Psoas muscle (tissue), 8 donors: ENCODE data around the gene EHD2. TPM values are rescaled to one million over a fixed set of nuclear protein-coding genes. Genes with fewer than 3 reads are reported as not detected.
A peak's percentile ranks its signal among the peaks of the same experiment; 100 is the strongest.

Experiments
- ATAC-seq, 4 donors: fragments of 200-7000 bp; cut with Tn5 transposase; one replicate each; pipeline ENCODE4 v1.9.1; 2020; ENCODE audit warnings: moderate library complexity in 3 of 4, mild to moderate bottlenecking in 2 of 4
- DNase-seq, 2 donors: peaks; one replicate each; pipeline ENCODE4 v3.0.0-alpha.2; 2020
- H3K27ac ChIP-seq: fragments of 200-600 bp; one replicate; pipeline ENCODE4 v1.8.0; 2022
- H3K27me3 ChIP-seq, 3 donors: fragments of 200-600 bp in 1 of 3; one replicate each; pipeline versions ENCODE4 v1.6.1 to v1.8.0; 2013 to 2022; ENCODE audit warnings: low read length in 2 of 3, mild to moderate bottlenecking in 2 of 3, moderate library complexity in 1 of 3; ENCODE audit not compliant: insufficient read depth in 3 of 3
- H3K36me3 ChIP-seq, 2 donors: fragments of 200-600 bp in 1 of 2; one replicate each; pipeline versions ENCODE4 v1.6.1 to v1.8.0; 2013 to 2022; ENCODE audit warnings: low read depth in 1 of 2, mild to moderate bottlenecking in 1 of 2, moderate library complexity in 1 of 2; ENCODE audit not compliant: insufficient read depth in 1 of 2
- H3K4me1 ChIP-seq: fragments of 200-600 bp; one replicate; pipeline ENCODE4 v1.8.0; 2022
- H3K4me3 ChIP-seq: fragments of 200-600 bp; one replicate; pipeline ENCODE4 v1.8.0; 2022; ENCODE audit warnings: mild to moderate bottlenecking
- H3K9me3 ChIP-seq: fragments of 200-600 bp; one replicate; pipeline ENCODE4 v1.8.0; 2022
- WGBS, 3 donors: extraction: QIAGEN DNeasy Blood & Tissue Kit; methylation state at CpG; one replicate each; pipeline versions ENCODE4 v1.1.6 to v1.1.7; 2013; 5-methylcytosine and 5-hydroxymethylcytosine counted together
- intact Hi-C, 2 donors: fragments of 100-400 bp; cut with DNase I; formaldehyde crosslinking; loops; one replicate each; pipeline versions ENCODE4 v1.11.0 to v1.14.2; 2022
- polyA plus RNA-seq, 3 donors: library from polyadenylated mRNA; stranded (reverse); fragments of 200-250 nt; gene quantifications; one replicate each; pipeline ENCODE4 v1.2.3, GENCODE V29; 2013
- total RNA-seq, 4 donors: library from RNA; stranded (reverse); fragmentation: NEBNext Ultra II Directional in 2 of 4; extraction: Animal tissue kit (Norgen Biotek cat#: 25700) in 2 of 4; gene quantifications; one replicate each; pipeline versions ENCODE4 v1.2.1 to v1.2.4, GENCODE V29; 2021 to 2023
- TF ChIP-seq, protein P1 (sequence below): fragments of 200-600 bp; IDR thresholded peaks from one replicate; pipeline ENCODE4 v1.8.0; 2022; ENCODE audit warnings: antibody characterized with exemption
- donor health status: healthy with polysubstance abuse.
- donor health status: DM: no; HTN: no; CAD: no; lungs with moderate emphysema.
- donor health status: Bipolar disorder and iron deficiency.
- donor health status: healthy.
- donor health status: DM: yes; HTN: yes; CAD: no.
- donor health status: DM: no; HTN: no; CAD: no.
- donor health status: DM: no; HTN: no; CAD: no.
- donor health status: DM: yes; HTN: yes; CAD: no.

EHD2 gene
- total and polyA plus RNA-seq, 7 donors, result 14.7 to 46.3 (median 27.8) TPM

DNA sequence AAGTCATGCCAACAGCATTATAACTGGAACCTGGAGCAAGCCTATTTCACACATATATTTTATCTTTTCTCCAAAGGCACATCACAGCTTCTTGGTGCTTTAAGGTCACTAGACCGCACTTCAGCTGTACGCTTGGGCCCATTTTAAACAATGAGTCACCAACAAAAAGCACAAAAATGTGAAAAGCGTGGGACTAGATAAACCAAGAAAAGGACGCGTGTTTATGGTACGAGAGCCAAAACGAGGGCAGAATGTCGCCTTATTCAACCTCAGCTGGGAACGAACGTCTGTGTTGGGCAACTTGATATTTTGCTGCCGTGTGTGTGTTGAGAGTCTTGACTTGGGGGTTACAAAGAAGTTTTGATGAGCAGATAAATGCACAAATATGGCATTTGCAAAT, 9.2 kb upstream of the EHD2 start:
- no peaks in the 10 kb centered on the region for H3K9me3 ChIP-seq
- no peaks in the 10 kb centered on the region for H3K4me1 ChIP-seq
- no peak for DNase-seq
- intact Hi-C loops, result loop anchor here in 1 of 2 donors (10.0 kb wide), 1 partner anchor 189 kb away; the partner anchor contains the start of gene NAPA
- no peaks in the 10 kb centered on the region for H3K27me3 ChIP-seq
- TF ChIP-seq, protein P1, sequence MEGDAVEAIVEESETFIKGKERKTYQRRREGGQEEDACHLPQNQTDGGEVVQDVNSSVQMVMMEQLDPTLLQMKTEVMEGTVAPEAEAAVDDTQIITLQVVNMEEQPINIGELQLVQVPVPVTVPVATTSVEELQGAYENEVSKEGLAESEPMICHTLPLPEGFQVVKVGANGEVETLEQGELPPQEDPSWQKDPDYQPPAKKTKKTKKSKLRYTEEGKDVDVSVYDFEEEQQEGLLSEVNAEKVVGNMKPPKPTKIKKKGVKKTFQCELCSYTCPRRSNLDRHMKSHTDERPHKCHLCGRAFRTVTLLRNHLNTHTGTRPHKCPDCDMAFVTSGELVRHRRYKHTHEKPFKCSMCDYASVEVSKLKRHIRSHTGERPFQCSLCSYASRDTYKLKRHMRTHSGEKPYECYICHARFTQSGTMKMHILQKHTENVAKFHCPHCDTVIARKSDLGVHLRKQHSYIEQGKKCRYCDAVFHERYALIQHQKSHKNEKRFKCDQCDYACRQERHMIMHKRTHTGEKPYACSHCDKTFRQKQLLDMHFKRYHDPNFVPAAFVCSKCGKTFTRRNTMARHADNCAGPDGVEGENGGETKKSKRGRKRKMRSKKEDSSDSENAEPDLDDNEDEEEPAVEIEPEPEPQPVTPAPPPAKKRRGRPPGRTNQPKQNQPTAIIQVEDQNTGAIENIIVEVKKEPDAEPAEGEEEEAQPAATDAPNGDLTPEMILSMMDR, result no peak
- H3K27ac ChIP-seq, result no peak overlapping the region
- H3K4me3 ChIP-seq, result no peak overlapping the region
- peaks cover 0 to 52% of the 10 kb centered on the region in 2 donors for H3K36me3 ChIP-seq
- WGBS, 3 donors, result 88 to 90% (median 88%) methylated on average over 11 of the region's 11 CpGs
- no peak for ATAC-seq

DNA sequence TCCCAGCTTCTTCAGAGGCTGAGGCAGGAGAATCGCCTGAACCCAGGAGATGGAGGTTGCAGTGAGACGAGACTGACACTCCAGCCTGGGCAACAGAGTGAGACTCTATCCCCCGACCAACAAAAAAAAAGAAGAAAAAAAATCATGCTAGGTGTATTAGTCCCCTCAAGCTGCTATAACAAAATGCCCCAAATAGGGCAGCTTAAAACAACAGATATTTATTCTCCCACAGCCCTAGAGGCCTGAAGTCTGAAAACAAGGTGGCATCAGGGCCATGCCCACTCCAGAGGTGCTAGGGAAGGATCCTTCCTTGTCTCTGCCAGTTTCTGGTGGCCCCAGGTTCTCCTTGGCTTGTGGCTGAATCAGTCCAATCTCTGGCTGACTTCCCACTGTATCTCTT, 8.6 kb upstream of the EHD2 start:
- intact Hi-C loops, result loop anchor here in 1 of 2 donors (10.0 kb wide), 1 partner anchor 190 kb away; the partner anchor contains the start of gene NAPA
- TF ChIP-seq, protein P1, result no peak
- WGBS, 3 donors, result 90 to 96% (median 90%) methylated on average over 3 of the region's 3 CpGs
- Histone ChIP-seq H3K4me3 (no peak overlapping the region), H3K4me1 (no peaks in the 10 kb centered on the region), H3K36me3 (peaks cover 0 to 46% of the 10 kb centered on the region in 2 donors), H3K27ac (no peak overlapping the region), H3K9me3 (no peaks in the 10 kb centered on the region), H3K27me3 (no peaks in the 10 kb centered on the region)
- no peak for DNase-seq
- no peak for ATAC-seq

DNA sequence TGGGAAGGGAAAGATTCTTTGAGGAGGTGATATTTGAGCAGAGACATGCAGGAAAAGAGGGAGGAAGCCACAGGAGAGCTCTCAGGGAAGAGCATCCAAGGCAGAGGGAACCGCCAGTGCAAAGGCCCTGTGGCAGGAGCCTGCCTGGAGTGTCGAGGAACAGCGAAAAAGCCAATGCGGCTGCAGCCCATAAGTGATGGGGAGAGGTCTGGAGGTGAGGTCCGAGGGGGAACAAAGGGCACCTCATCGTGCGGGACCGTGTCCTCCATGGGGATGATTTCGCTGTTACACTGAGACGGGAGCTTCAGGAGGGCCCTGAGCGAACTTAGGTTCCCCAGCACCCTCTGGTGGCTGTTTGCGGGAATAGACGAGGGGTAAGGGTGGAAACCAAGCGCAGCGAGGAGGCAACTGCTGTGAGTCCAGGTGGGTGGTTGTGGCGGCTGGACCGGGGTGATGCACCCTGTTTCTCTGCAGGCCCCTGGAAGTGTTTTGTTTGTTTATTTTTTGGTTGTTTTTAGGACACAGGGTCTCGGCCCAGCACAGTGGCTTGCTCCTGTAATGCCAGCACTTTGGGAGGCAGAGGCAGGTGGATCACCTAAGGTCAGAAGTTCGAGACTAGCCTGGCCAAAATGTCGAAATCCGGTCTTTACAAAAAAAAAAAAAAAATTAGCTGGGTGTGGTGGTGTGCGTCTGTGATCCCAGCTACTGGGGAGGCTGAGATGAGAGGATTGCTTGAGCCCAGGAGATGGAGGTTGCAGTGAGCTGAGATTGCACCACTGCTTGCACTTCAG, 5.9 kb upstream of the EHD2 start:
- no peaks in the 10 kb centered on the region for H3K9me3 ChIP-seq
- peaks cover 0 to 7% (median 0%) of the 10 kb centered on the region in 3 donors for H3K27me3 ChIP-seq
- WGBS, 3 donors, result 23 to 27% (median 24%) methylated on average over 22 of the region's 22 CpGs
- ATAC-seq, result peak; percentile 74 to 88 (median 85)
- H3K27ac ChIP-seq, result no peak overlapping the region
- TF ChIP-seq, protein P1, result peak; percentile 67
- H3K4me3 ChIP-seq, result no peak overlapping the region
- no peaks in the 10 kb centered on the region for H3K4me1 ChIP-seq
- intact Hi-C loops, result loop anchor here in 1 of 2 donors (1.0 to 10.0 kb wide), 2 partner anchors 193 to 272 kb away; partner anchors contain the start of gene NAPA
- peak; percentile 76 to 84 for DNase-seq
- H3K36me3 ChIP-seq, result peaks cover 0 to 19% of the 10 kb centered on the region in 2 donors

DNA sequence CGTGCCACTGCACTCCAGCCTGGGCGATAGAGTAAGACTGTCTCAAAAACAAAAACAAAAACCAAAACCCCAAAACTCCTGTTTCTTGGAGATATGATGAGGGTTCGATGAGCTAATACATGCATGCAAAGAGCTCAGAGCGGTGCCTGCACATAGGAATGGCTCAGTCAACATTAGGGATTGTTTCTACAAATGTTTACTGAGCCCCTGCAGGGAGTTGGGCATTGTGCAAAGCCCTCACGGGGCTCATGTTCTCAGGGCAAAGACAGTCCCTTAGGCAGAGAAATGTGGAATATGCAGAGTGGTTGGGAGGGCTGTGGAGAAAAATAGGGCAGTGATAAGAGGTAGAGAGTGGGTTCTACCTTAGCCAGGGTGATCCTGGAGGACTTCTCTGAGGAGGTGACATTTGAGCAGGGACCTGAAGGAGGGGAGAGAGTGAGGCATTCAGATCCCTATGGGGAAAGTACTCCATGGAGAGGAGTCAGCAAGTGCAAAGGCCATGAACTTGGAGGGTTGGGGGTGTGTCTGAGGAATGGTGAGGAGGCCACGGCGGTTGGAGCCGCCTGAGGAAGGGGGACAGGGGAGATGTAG, 1.5 kb upstream of the EHD2 start:
- Histone ChIP-seq H3K36me3 (peaks cover 0 to 2% of the 10 kb centered on the region in 2 donors), H3K9me3 (no peaks in the 10 kb centered on the region), H3K4me3 (no peak overlapping the region), H3K27me3 (peaks cover 0 to 48% (median 12%) of the 10 kb centered on the region in 3 donors), H3K4me1 (no peaks in the 10 kb centered on the region), H3K27ac (no peak overlapping the region)
- TF ChIP-seq, protein P1, result no peak
- WGBS, 3 donors, result 82 to 86% (median 83%) methylated on average over 8 of the region's 8 CpGs
- DNase-seq (no peak), ATAC-seq (no peak)
- intact Hi-C loops, result loop anchor here in 1 of 2 donors (5.0 kb wide), 1 partner anchor 81 kb away; no protein-coding TSS in a partner anchor
